Ishikawa (cell line): ENCODE measurements around the gene AMELY.

ENCODE experiments used
- CEBPB ChIP-seq: IDR thresholded peaks from 2 replicates; pipeline ENCODE4 v1.6.1; 2012
- EGR1 ChIP-seq: IDR thresholded peaks from 2 replicates; pipeline ENCODE4 v1.6.1; 2012
- EP300 ChIP-seq: IDR thresholded peaks from 2 replicates; pipeline ENCODE4 v1.6.1; 2012; ENCODE audit warnings: borderline replicate concordance
- FOXM1 ChIP-seq: IDR thresholded peaks from 2 replicates; pipeline ENCODE4 v1.6.1; 2012; ENCODE audit warnings: low read depth, borderline replicate concordance
- NFIC ChIP-seq: IDR thresholded peaks from 2 replicates; pipeline ENCODE4 v1.6.1; 2012
- RAD21 ChIP-seq: IDR thresholded peaks from 2 replicates; pipeline ENCODE4 v1.6.1; 2012; ENCODE audit warnings: low read depth
- TAF1 ChIP-seq: IDR thresholded peaks from 2 replicates; pipeline ENCODE4 v1.6.1; 2012; ENCODE audit warnings: low read depth, mild to moderate bottlenecking
- TCF12 ChIP-seq: IDR thresholded peaks from 2 replicates; pipeline ENCODE4 v1.6.1; 2012; ENCODE audit warnings: low read depth
- TEAD4 ChIP-seq: IDR thresholded peaks from 2 replicates; pipeline ENCODE4 v1.6.1; 2012
- YY1 ChIP-seq: IDR thresholded peaks from 2 replicates; pipeline ENCODE4 v1.6.1; 2012; ENCODE audit warnings: low read depth
- ZBTB7A ChIP-seq: IDR thresholded peaks from 2 replicates; pipeline ENCODE4 v1.6.1; 2012; ENCODE audit warnings: low read depth
- TF ChIP-seq, protein P1 (sequence below): IDR thresholded peaks from 2 replicates; pipeline ENCODE4 v1.6.1; 2012; ENCODE audit warnings: low read depth, mild to moderate bottlenecking
- TF ChIP-seq, protein P2 (sequence below): IDR thresholded peaks from 2 replicates; pipeline ENCODE4 v1.6.1; 2012
- TF ChIP-seq, protein P3 (sequence below): IDR thresholded peaks from 2 replicates; pipeline ENCODE4 v1.6.1; 2012

GRCh38 chrY:6907591-6907990 lies 4.0 kb downstream of the AMELY start:
- TF ChIP-seq NFIC (no peak), CEBPB (no peak), EP300 (no peak), TAF1 (no peak), FOXM1 (no peak), TEAD4 (no peak), TCF12 (no peak), YY1 (no peak), EGR1 (no peak), RAD21 (no peak), ZBTB7A (no peak)
- TF ChIP-seq, protein P1, sequence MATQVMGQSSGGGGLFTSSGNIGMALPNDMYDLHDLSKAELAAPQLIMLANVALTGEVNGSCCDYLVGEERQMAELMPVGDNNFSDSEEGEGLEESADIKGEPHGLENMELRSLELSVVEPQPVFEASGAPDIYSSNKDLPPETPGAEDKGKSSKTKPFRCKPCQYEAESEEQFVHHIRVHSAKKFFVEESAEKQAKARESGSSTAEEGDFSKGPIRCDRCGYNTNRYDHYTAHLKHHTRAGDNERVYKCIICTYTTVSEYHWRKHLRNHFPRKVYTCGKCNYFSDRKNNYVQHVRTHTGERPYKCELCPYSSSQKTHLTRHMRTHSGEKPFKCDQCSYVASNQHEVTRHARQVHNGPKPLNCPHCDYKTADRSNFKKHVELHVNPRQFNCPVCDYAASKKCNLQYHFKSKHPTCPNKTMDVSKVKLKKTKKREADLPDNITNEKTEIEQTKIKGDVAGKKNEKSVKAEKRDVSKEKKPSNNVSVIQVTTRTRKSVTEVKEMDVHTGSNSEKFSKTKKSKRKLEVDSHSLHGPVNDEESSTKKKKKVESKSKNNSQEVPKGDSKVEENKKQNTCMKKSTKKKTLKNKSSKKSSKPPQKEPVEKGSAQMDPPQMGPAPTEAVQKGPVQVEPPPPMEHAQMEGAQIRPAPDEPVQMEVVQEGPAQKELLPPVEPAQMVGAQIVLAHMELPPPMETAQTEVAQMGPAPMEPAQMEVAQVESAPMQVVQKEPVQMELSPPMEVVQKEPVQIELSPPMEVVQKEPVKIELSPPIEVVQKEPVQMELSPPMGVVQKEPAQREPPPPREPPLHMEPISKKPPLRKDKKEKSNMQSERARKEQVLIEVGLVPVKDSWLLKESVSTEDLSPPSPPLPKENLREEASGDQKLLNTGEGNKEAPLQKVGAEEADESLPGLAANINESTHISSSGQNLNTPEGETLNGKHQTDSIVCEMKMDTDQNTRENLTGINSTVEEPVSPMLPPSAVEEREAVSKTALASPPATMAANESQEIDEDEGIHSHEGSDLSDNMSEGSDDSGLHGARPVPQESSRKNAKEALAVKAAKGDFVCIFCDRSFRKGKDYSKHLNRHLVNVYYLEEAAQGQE: no peak
- TF ChIP-seq, protein P2, sequence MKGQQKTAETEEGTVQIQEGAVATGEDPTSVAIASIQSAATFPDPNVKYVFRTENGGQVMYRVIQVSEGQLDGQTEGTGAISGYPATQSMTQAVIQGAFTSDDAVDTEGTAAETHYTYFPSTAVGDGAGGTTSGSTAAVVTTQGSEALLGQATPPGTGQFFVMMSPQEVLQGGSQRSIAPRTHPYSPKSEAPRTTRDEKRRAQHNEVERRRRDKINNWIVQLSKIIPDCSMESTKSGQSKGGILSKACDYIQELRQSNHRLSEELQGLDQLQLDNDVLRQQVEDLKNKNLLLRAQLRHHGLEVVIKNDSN: no peak
- TF ChIP-seq, protein P3, sequence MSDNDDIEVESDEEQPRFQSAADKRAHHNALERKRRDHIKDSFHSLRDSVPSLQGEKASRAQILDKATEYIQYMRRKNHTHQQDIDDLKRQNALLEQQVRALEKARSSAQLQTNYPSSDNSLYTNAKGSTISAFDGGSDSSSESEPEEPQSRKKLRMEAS: no peak
